K562 (cell line): ENCODE data around the gene ZNRD2. TPM values are rescaled to one million over a fixed set of nuclear protein-coding genes. Genes with fewer than 3 reads are reported as not detected.

Experiments used
- EP300 ChIP-seq: IDR thresholded peaks from 2 replicates; pipeline ENCODE4 v1.6.1; 2012; ENCODE audit warnings: low read length, improper control_type of control experiment
- HMGXB4 ChIP-seq: sonication (generic); formaldehyde crosslinking; IDR thresholded peaks from 2 replicates; pipeline ENCODE4 v1.8.1; 2023; ENCODE audit warnings: mild to moderate bottlenecking, missing genetic modification reagents
- JUND ChIP-seq, 2 experiments: IDR thresholded peaks; 2 replicates in 1 of 2; 3 replicates in 1 of 2; pipeline ENCODE4 v1.6.1; 2011; ENCODE audit warnings: borderline replicate concordance in 2 of 2, low read depth in 2 of 2, low read length in 2 of 2, improper control_type of control experiment in 1 of 2, missing biosample characterization in 1 of 2, missing genetic modification characterization in 1 of 2, missing genetic modification reagents in 1 of 2
- MAX ChIP-seq: sonication (generic); formaldehyde crosslinking; IDR thresholded peaks from 2 replicates; pipeline ENCODE4 v1.9.0; 2022; ENCODE audit warnings: mild to moderate bottlenecking, missing genetic modification reagents
- MECOM ChIP-seq: fragments of 250-450 bp; sonication (Bioruptor Pico); IDR thresholded peaks from 2 replicates; pipeline ENCODE4 v1.8.0; 2022; ENCODE audit warnings: inconsistent platforms
- MEF2A ChIP-seq: IDR thresholded peaks from 2 replicates; pipeline ENCODE4 v1.6.1; 2011; ENCODE audit warnings: low read depth, mild to moderate bottlenecking, low read length, moderate library complexity; ENCODE audit not compliant: control insufficient read depth
- MYNN ChIP-seq, 2 experiments: sonication (generic); formaldehyde crosslinking in 1 of 2; IDR thresholded peaks; 2 replicates each; pipeline versions ENCODE4 v1.5.0 to v1.6.1; 2016 to 2020; ENCODE audit warnings: antibody characterized with exemption in 1 of 2, missing genetic modification reagents in 1 of 2
- NR2C1 ChIP-seq, 2 experiments: fragments of 450-650 bp; IDR thresholded peaks; 2 replicates each; pipeline ENCODE4 v1.6.1; 2017; ENCODE audit warnings: mild to moderate bottlenecking in 2 of 2, antibody characterized with exemption in 1 of 2, inconsistent platforms in 1 of 2, missing compliant biosample characterization in 1 of 2, missing genetic modification characterization in 1 of 2
- RBFOX2 ChIP-seq: fragments of 200-400 bp; formaldehyde crosslinking; IDR thresholded peaks from 2 replicates; pipeline ENCODE4 v1.6.1; 2017; ENCODE audit warnings: low read depth, mild to moderate bottlenecking, low read length, moderate library complexity
- SMC3 ChIP-seq: conservative IDR thresholded peaks from 2 replicates; pipeline ENCODE4 v1.6.1; 2011; ENCODE audit warnings: low read depth, low read length, improper control_type of control experiment; ENCODE audit not compliant: insufficient read depth
- TARDBP ChIP-seq: fragments of 450-650 bp; IDR thresholded peaks from 2 replicates; pipeline ENCODE4 v1.6.1; 2016
- TFAM ChIP-seq: fragments of 250-450 bp; sonication (Bioruptor Pico); conservative IDR thresholded peaks from 2 replicates; pipeline ENCODE4 v1.5.0; 2021; ENCODE audit warnings: mild to moderate bottlenecking, moderate library complexity
- ZBTB17 ChIP-seq: fragments of 450-650 bp; formaldehyde crosslinking; IDR thresholded peaks from 2 replicates; pipeline ENCODE4 v1.4.0; 2020; ENCODE audit warnings: mild to moderate bottlenecking
- ZNF253 ChIP-seq: fragments of 250-450 bp; sonication (Bioruptor Pico); conservative IDR thresholded peaks from 2 replicates; pipeline ENCODE4 v1.6.1; 2021; ENCODE audit warnings: mild to moderate bottlenecking
- polyA plus RNA-seq, 8 experiments: library from polyadenylated mRNA; depleted of rRNA in 4 of 8; stranded (reverse) in 5 of 8; unstranded in 3 of 8; fragments of >200 nt; fragmentation: Nextera tagmentation in 2 of 8; fragmentation: Illumina TruSeq in 1 of 8; extraction: Ambion mirVana in 2 of 8; extraction: Trizol in 1 of 8; gene quantifications; 2 replicates each; pipeline versions ENCODE4 v1.2.1 to v1.2.3, GENCODE V29; 2011 to 2014; ENCODE audit warnings: inconsistent platforms in 1 of 8, missing spikeins in 1 of 8
- total RNA-seq, 7 experiments: library from RNA; depleted of rRNA in 6 of 7; stranded (reverse); fragments of >200 nt in 6 of 7; fragmentation: Illumina TruSeq in 2 of 7; extraction: Trizol in 2 of 7; gene quantifications; 2 replicates each; pipeline versions ENCODE4 v1.2.1 to v1.2.3, GENCODE V29; 2011 to 2021; ENCODE audit warnings: low replicate concordance in 1 of 7
- TF ChIP-seq, protein P1 (sequence below): fragments of 450-650 bp; formaldehyde crosslinking; IDR thresholded peaks from 2 replicates; pipeline ENCODE4 v1.4.0; 2020; ENCODE audit warnings: mild to moderate bottlenecking, moderate library complexity
- TF ChIP-seq, protein P2 (sequence below), 2 experiments: IDR thresholded peaks; 2 replicates each; pipeline ENCODE4 v1.6.1; 2011; ENCODE audit warnings: borderline replicate concordance in 1 of 2, control low read depth in 1 of 2, low read depth in 1 of 2, low read length in 1 of 2, mild to moderate bottlenecking in 1 of 2, mixed read lengths in 1 of 2, moderate library complexity in 1 of 2; ENCODE audit not compliant: insufficient read depth in 1 of 2, insufficient read length in 1 of 2, poor library complexity in 1 of 2, severe bottlenecking in 1 of 2; ENCODE audit errors: extremely low read depth in 1 of 2

ZNRD2 gene
- total and polyA plus RNA-seq, 9 of the 15 experiments (the other 6 are each of a cell fraction or from before 2014, with no cell fraction given) = 13.4 to 129 (median 60.4) TPM

DNA sequence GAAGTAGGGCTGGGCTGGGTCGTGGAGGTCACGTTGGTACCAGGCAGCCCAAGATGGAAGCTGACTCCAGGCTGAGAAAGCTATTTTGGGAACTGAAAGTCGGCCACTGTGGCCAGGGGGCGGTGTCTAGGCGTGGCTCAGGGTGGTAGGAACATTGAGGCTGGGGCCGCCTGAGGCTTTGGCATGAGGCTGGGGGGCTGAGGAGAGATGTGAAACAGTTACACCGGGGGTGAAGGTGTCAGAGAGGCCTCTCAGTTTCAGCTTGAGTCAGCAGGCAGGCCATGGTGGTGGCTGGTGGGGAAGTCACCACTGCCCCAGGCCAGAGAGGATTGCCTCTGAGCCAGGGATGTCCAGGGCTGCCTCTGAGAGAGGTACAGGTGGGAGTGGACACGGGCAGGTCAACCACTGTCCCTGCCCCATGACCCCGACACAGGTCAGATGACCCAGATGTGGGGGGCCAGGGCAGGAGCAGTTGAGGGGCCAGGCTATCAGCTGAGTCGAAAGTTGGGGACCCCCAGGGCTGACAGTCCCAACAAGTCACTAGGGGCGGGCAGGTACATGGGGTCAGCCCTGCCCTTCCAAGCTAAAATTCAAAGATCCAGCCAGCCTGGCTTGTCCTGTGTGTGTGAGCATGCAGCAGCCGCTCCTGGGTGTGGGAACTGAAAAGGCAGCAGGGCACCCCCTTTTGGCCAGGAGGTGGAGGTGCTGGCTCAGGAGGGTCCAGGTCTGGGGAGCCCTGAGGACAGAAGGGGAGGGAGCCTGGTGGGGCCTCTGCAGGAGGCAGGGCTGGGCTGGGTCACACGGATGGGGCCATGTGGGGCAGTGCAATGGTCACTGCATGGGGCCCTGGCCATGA, 18.1 kb downstream of the ZNRD2 start (continued):
- TF ChIP-seq, protein P1, sequence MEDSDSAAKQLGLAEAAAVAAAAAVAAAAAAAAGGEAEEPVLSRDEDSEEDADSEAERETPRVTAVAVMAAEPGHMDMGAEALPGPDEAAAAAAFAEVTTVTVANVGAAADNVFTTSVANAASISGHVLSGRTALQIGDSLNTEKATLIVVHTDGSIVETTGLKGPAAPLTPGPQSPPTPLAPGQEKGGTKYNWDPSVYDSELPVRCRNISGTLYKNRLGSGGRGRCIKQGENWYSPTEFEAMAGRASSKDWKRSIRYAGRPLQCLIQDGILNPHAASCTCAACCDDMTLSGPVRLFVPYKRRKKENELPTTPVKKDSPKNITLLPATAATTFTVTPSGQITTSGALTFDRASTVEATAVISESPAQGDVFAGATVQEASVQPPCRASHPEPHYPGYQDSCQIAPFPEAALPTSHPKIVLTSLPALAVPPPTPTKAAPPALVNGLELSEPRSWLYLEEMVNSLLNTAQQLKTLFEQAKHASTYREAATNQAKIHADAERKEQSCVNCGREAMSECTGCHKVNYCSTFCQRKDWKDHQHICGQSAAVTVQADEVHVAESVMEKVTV = peak; percentile 51; the same call in 1 of the 2 replicates
- TF ChIP-seq ZBTB17 (CRISPR knock-in tag) (0 out of 2 replicates have a peak, but pooled peaks have one; percentile 13), SMC3 (peak; percentile 66), JUND (IDR thresholded peaks at IDR 0.05; ENCODE audit: borderline replicate concordance, low read depth, low read length) (0 out of 2 replicates have a peak, but pooled peaks have one; percentile 25), JUND (tag; IDR thresholded peaks at IDR 0.05; ENCODE audit: borderline replicate concordance, low read depth, low read length) (no peak), MECOM (no peak), NR2C1 (IDR thresholded peaks at IDR 0.05) (peak; percentile 40; the same call in 1 of the 2 replicates), NR2C1 (tag; IDR thresholded peaks at IDR 0.05) (no peak), TARDBP (peak; percentile 65; the same call in 1 of the 2 replicates), ZNF253 (CRISPR knock-in tag) (no peak), RBFOX2 (peak; percentile 46), EP300 (0 out of 2 replicates have a peak, but pooled peaks have one; percentile 12), MEF2A (peak; percentile 77), MAX (CRISPR knock-in tag) (0 out of 2 replicates have a peak, but pooled peaks have one; percentile 52), MYNN (IDR thresholded peaks at IDR 0.05) (0 out of 2 replicates have a peak, but pooled peaks have one; percentile 17), MYNN (CRISPR knock-in tag; IDR thresholded peaks at IDR 0.05) (no peak), HMGXB4 (CRISPR knock-in tag) (no peak), TFAM (CRISPR knock-in tag) (no peak)
- TF ChIP-seq, protein P2, sequence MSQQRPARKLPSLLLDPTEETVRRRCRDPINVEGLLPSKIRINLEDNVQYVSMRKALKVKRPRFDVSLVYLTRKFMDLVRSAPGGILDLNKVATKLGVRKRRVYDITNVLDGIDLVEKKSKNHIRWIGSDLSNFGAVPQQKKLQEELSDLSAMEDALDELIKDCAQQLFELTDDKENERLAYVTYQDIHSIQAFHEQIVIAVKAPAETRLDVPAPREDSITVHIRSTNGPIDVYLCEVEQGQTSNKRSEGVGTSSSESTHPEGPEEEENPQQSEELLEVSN (IDR thresholded peaks at IDR 0.05; ENCODE audit: borderline replicate concordance in 1 of 2, extremely low read depth in 1 of 2, insufficient read depth in 1 of 2, insufficient read length in 1 of 2, low read depth in 1 of 2, low read length in 1 of 2, poor library complexity in 1 of 2, severe bottlenecking in 1 of 2) = peak in 1 of 2 experiments; percentile 26
